Right renal cortex interstitium (tissue), 3 donors: Measurements from ENCODE around the gene FBXL17. TPM values are rescaled to one million over a fixed set of nuclear protein-coding genes. Genes with fewer than 3 reads are reported as not detected.
A peak's percentile ranks its signal among the peaks of the same experiment; 100 is the strongest.
"Not testable (repeated sequence)": the region's sequence is repeated elsewhere in the genome, so short reads cannot be mapped to it uniquely, and the experiment has no call there.

Source experiments
- DNase-seq, 3 donors: peaks; one replicate each; pipeline ENCODE4 v3.0.0-alpha.2; 2013; ENCODE audit warnings: low read depth in 3 of 3, low spot score in 2 of 3
- polyA plus RNA-seq, 3 donors: library from polyadenylated mRNA; unstranded; fragments of 120-200 nt; gene quantifications; one replicate each; pipeline ENCODE4 v1.2.1, GENCODE V29; 2013; ENCODE audit not compliant: insufficient read length in 3 of 3

Gene FBXL17
- polyA plus RNA-seq, 3 donors: 33.5 to 36.4 (median 36.1) TPM

GRCh38 chr5:108174286-108174685, 207.6 kb downstream of the FBXL17 start:
- DNase-seq: no peak

GRCh38 chr5:108171759-108172158, 210.1 kb downstream of the FBXL17 start:
- no peak for DNase-seq

GRCh38 chr5:108168915-108169314, 213.0 kb downstream of the FBXL17 start:
- DNase-seq: no peak

GRCh38 chr5:108167174-108167573, 214.7 kb downstream of the FBXL17 start:
- no peak for DNase-seq

GRCh38 chr5:108164574-108164973, 217.3 kb downstream of the FBXL17 start:
- DNase-seq: no peak

- DNase-seq: not testable (repeated sequence)
Observed at GRCh38 chr5:108152854-108153253, 229.0 kb downstream of the FBXL17 start.

GRCh38 chr5:108149369-108149768, 232.5 kb downstream of the FBXL17 start:
- DNase-seq: no peak

- DNase-seq: peak in 2 of 3 donors; percentile 1 to 8
Observed at GRCh38 chr5:108148715-108149139, 233.2 kb downstream of the FBXL17 start.

- no peak for DNase-seq
Observed at GRCh38 chr5:108146222-108146621, 235.7 kb downstream of the FBXL17 start.

- DNase-seq: no peak
Observed at GRCh38 chr5:108145351-108145750, 236.5 kb downstream of the FBXL17 start.

- no peak for DNase-seq
Observed at GRCh38 chr5:108144332-108144731, 237.6 kb downstream of the FBXL17 start.

GRCh38 chr5:108143581-108143980, 238.3 kb downstream of the FBXL17 start:
- no peak for DNase-seq

GRCh38 chr5:108141676-108142075, 240.2 kb downstream of the FBXL17 start:
- no peak for DNase-seq

- no peak for DNase-seq
Observed at GRCh38 chr5:108136493-108136892, 245.4 kb downstream of the FBXL17 start.

GRCh38 chr5:108129129-108129528, 252.8 kb downstream of the FBXL17 start:
- DNase-seq: no peak

- no peak for DNase-seq
Observed at GRCh38 chr5:108125771-108126511, 256.0 kb downstream of the FBXL17 start.

- no peak for DNase-seq
Observed at GRCh38 chr5:108124596-108124995, 257.3 kb downstream of the FBXL17 start.

- no peak for DNase-seq
Observed at GRCh38 chr5:108122702-108123101, 259.2 kb downstream of the FBXL17 start.

GRCh38 chr5:108118813-108119514, 262.9 kb downstream of the FBXL17 start:
- no peak for DNase-seq

- no peak for DNase-seq
Observed at GRCh38 chr5:108115673-108116072, 266.2 kb downstream of the FBXL17 start.

GRCh38 chr5:108113950-108114349, 267.9 kb downstream of the FBXL17 start:
- DNase-seq: no peak

GRCh38 chr5:108111736-108112135, 270.2 kb downstream of the FBXL17 start:
- DNase-seq: no peak
